HG02588 (cell line): ENCODE data around the gene GNAZ.
A peak's percentile ranks its signal among the peaks of the same experiment; 100 is the strongest.
"Not testable (repeated sequence)": the region's sequence is repeated elsewhere in the genome, so short reads cannot be mapped to it uniquely, and the experiment has no call there.

Experiments
- ATAC-seq: cut with Tn5 transposase; IDR thresholded peaks from one replicate; pipeline ENCODE4 v1.9.1; 2021; ENCODE audit warnings: mild to moderate bottlenecking, moderate library complexity; ENCODE audit not compliant: unreplicated experiment

Gene GNAZ

DNA sequence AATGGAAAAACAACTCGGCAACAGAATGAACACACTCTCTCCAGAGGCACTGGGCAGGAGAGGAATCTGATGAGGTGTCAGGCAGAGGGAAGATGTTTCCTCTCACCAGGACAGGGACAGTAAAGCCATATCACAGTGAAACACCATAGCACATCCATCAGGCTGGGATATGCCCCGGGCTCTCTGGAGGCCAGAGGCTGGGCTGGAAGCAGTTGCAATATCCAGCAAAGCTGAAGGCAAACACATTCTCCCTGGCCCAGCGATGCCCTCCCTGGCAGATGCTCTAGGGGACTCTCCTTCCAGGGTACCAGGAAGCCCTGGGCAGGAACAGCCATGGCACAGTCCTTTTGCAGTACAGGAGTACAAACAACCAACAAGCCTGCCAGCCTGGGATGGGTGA is 60.4 kb downstream of the GNAZ start:
- ATAC-seq: no peak

GRCh38 chr22:23131931-23132330 is 61.6 kb downstream of the GNAZ start:
- no peak for ATAC-seq

DNA sequence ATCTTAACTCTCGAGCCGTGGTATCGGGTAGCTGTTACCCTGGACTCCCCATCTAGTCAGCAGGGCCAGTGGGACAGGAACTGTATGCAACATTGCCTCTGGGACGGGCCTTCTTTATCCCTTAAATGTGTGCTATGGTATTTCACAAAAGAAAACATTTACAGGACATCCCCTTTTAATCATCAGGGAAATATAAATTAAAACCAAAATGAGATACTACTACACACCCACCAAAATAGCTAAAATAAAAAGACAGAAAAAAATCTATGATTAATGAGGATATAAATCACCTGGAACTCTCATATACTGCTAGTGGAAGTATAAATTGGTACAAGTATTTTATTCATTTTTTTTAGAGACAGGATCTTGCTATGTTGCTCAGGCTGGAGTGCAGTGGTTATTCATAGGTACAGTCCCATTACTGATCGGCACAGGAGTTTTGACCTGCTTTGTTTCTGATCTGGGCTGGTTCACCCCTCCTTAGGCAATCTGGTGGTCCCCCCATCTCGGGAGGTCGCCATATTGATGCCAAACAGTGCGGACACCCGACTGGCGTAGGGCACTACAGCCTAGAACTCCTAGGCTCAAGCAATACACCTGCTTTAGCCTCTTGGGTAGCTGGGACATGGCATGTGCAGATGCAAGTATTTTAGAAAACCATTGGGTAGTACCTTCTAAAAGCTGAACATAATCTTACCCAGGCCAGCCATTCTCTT is 62.2 kb downstream of the GNAZ start:
- ATAC-seq: no peak

GRCh38 chr22:23133922-23134321 is 63.6 kb downstream of the GNAZ start:
- no peak for ATAC-seq

DNA sequence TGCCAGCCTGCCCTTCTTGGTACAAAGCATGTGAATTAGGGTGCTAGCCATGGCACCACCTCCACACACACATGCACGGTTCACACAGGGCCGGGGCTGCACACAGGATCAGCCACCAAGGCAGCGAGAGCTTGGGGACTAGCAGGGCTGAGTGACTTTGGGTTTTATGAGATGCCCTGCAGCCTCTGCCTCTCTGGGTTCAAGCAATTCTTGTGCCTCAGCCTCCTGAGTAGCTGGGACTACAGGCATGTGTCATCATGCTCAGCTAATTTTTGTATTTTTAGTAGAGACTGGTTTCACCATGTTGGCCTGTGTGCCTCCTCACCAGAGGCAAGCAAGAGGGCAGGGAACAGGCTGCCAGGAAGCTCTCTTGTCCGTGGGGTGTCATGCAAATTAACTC is 66.7 kb downstream of the GNAZ start:
- not testable (repeated sequence) for ATAC-seq

- no peak for ATAC-seq
These were observed 67.1 kb downstream of the GNAZ start for GRCh38 chr22:23137468-23137867.

- ATAC-seq: no peak
These were observed 67.7 kb downstream of the GNAZ start for GRCh38 chr22:23137905-23138561.

- ATAC-seq: no peak
These were observed 68.5 kb downstream of the GNAZ start for GRCh38 chr22:23138584-23139435.

GRCh38 chr22:23140385-23140784 is 70.1 kb downstream of the GNAZ start:
- no peak for ATAC-seq

- ATAC-seq: no peak
These were observed 72.3 kb downstream of the GNAZ start for GRCh38 chr22:23142546-23143105.

DNA sequence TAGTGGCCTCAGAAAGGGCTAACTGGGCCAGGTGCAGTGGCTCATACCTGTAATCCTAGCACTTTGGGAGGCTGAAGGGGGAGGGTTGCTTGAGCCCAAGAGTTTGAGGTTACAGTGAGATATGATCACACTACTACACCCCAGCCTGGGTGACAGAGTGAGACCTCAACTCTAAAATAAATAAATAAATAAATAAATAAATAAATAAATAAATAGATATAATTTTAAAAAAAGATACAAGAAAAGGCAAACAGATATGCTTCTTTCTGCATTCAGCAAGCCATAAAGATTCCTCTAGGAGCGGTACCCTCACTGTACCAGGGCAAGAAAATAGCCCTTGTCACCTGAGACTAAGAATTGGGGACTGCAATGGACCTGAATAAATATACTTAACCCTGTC is 72.8 kb downstream of the GNAZ start:
- no peak for ATAC-seq

DNA sequence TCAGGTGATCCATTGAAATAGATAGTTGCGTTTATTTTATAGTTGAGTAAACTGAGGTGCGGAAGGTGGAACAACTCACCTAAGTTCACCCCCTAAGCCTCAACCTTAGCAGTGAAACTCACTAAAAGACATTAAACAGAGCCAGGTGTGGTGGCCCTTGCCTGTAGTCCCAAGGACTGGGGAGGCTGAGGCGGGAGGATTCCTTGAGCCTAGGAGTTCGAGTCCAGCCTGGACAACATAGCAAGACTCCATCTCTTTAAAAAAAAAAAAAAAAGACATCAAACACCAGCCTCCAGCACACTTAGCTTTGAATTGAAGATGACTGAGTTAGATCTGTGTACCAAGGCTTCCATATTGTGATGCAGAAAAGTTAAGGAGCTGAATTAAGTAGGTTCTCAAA is 74.1 kb downstream of the GNAZ start:
- ATAC-seq: no peak

- ATAC-seq: peak; percentile 34
These were observed 74.9 kb downstream of the GNAZ start, which contains the start of gene RAB36 for GRCh38 chr22:23144932-23145877. Gene RAB36 (plus strand): TSS chr22:23145477. CDS start chr22:23146617, 1,140 bp downstream.

DNA sequence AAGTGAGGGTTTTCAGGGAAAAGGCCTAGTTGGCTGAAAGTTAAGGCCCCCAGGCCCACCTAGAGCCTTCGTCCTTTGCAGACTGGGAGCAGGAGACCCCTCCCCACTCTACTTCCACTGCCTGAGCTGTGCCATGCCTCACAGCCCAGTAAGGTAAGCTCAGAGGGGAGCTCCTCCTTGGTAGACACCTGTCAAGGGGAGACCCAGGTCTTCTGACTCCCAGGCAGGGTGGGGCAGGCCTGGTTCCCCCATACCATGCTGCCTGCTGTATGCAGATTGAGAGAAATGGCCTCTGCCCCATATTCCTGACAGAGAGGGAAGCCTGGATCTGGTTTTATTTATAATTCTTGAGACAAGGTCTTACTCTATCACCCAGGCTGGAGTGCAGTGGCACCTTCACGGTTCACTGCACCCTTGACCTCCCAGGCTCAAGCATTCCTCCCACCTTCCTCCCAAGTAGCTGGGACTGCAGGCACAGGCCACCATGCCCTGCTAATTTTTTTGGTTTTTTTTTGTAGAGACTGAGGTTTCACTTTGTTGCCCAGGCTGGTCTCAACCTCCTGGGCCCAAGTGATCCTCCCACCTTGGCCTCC is 75.7 kb downstream of the GNAZ start:
- ATAC-seq: no peak

- ATAC-seq: no peak
These were observed 76.3 kb downstream of the GNAZ start for GRCh38 chr22:23146478-23147205.

DNA sequence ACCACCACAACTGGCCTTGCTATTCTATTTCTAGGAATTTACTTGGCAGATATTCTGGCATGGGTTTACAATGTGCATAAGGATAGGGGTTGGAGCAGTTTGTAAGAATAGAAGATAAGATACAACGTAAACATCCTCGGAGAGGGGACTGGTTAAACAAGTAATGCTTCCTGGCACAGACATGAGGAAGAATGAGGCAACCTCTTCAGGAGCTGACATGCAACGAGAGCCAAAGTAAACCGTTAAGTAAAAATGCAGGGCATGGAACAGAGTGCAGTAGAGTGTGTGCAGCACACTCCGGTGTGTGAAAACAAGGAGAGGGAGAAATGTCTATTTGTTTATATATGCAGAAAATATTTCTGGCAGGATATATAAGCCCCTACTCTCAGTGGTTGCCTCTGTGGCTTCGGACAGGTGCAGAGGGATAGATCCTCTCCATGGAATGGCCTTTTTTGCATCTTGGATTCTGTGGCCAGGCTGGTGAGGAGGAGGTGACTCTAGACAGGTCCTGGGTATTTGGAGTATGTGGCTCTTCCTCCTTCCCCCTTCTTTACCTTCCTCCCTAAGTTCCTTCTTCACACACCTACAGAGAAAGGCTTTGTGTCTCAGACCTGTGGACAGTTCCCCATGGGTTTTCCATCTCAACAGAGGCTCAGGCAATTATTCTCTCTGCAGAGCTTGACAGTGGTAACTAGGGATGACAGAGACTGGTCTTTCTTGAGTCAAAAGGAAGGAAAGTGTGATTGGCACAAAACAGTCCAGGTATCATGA is 77.5 kb downstream of the GNAZ start:
- ATAC-seq: no peak

GRCh38 chr22:23149743-23150238 is 79.5 kb downstream of the GNAZ start:
- ATAC-seq: no peak

- ATAC-seq: no peak
These were observed 80.4 kb downstream of the GNAZ start for GRCh38 chr22:23150762-23151161.
